A549 (cell line): ENCODE results near the gene PSMA7. TPM values are rescaled to one million over a fixed set of nuclear protein-coding genes. Genes with fewer than 3 reads are reported as not detected.

Source experiments
- BCL3 ChIP-seq: fragments of >200 bp; sonication (Bioruptor Twin); formaldehyde crosslinking; IDR thresholded peaks from 3 replicates; pipeline ENCODE4 v1.6.1; 2016
- CBX8 ChIP-seq: fragments of 200-600 bp; sonication (generic); IDR thresholded peaks from 2 replicates; pipeline ENCODE4 v1.6.1; 2016
- CEBPB ChIP-seq, 2 experiments: fragments of >200 bp in 1 of 2; sonication (Bioruptor Twin) in 1 of 2; formaldehyde crosslinking in 1 of 2; IDR thresholded peaks; 2 replicates each; pipeline ENCODE4 v1.6.1; 2012 to 2016
- CHD2 ChIP-seq: fragments of 150-350 bp; IDR thresholded peaks from 2 replicates; pipeline ENCODE4 v1.6.1; 2014; ENCODE audit warnings: low read length; ENCODE audit not compliant: partially characterized antibody
- CHD4 ChIP-seq: fragments of 200-600 bp; sonication (generic); IDR thresholded peaks from 2 replicates; pipeline ENCODE4 v1.6.1; 2016; ENCODE audit warnings: antibody characterized with exemption, mild to moderate bottlenecking, borderline replicate concordance
- CTCF ChIP-seq: fragments of >200 bp; sonication (Bioruptor Twin); formaldehyde crosslinking; IDR thresholded peaks from 3 replicates; pipeline ENCODE4 v1.5.1; 2016
- E2F6 ChIP-seq: IDR thresholded peaks from 2 replicates; pipeline ENCODE4 v1.6.1; 2012; ENCODE audit warnings: low read depth, borderline replicate concordance
- EHMT2 ChIP-seq: fragments of 200-600 bp; sonication (generic); IDR thresholded peaks from 2 replicates; pipeline ENCODE4 v1.6.1; 2016; ENCODE audit warnings: antibody characterized with exemption, low read depth, mild to moderate bottlenecking, moderate library complexity
- EP300 ChIP-seq, 2 experiments: fragments of >200 bp; sonication (Bioruptor Twin); formaldehyde crosslinking; IDR thresholded peaks; 2 replicates in 1 of 2; 3 replicates in 1 of 2; pipeline ENCODE4 v1.6.1; 2016 to 2017
- ESRRA ChIP-seq: fragments of 150-350 bp; IDR thresholded peaks from 2 replicates; pipeline ENCODE4 v1.6.1; 2014; ENCODE audit warnings: mild to moderate bottlenecking, low read length, borderline replicate concordance
- FOSB ChIP-seq: fragments of 250-450 bp; sonication (Bioruptor Pico); IDR thresholded peaks from 2 replicates; pipeline ENCODE4 v1.5.0; 2020; ENCODE audit warnings: mild to moderate bottlenecking, moderate library complexity
- FOXS1 ChIP-seq: fragments of 250-450 bp; sonication (Bioruptor Pico); IDR thresholded peaks from 2 replicates; pipeline ENCODE4 v1.5.0; 2020; ENCODE audit warnings: mild to moderate bottlenecking, moderate library complexity
- HDAC2 ChIP-seq: fragments of 200-600 bp; sonication (generic); IDR thresholded peaks from 2 replicates; pipeline ENCODE4 v1.6.1; 2016
- HES2 ChIP-seq: fragments of >200 bp; sonication (Bioruptor Twin); formaldehyde crosslinking; IDR thresholded peaks from 2 replicates; pipeline ENCODE4 v1.6.1; 2016
- HMGXB4 ChIP-seq: fragments of 250-450 bp; sonication (Bioruptor Pico); IDR thresholded peaks from 2 replicates; pipeline ENCODE4 v1.5.0; 2021; ENCODE audit warnings: mild to moderate bottlenecking, moderate library complexity, borderline replicate concordance
- HOXB13 ChIP-seq: fragments of 250-450 bp; sonication (Bioruptor Pico); IDR thresholded peaks from 2 replicates; pipeline ENCODE4 v1.5.0; 2020; ENCODE audit warnings: low read depth, mild to moderate bottlenecking, moderate library complexity
- JUN ChIP-seq, 2 experiments: fragments of >200 bp; sonication (Bioruptor Twin); formaldehyde crosslinking; IDR thresholded peaks; 2 replicates in 1 of 2; 3 replicates in 1 of 2; pipeline ENCODE4 v1.6.1; 2016 to 2017
- JUNB ChIP-seq: fragments of >200 bp; sonication (Bioruptor Twin); formaldehyde crosslinking; IDR thresholded peaks from 2 replicates; pipeline ENCODE4 v1.6.1; 2016
- KDM1A ChIP-seq: fragments of 200-600 bp; sonication (generic); IDR thresholded peaks from 2 replicates; pipeline ENCODE4 v1.6.1; 2016; ENCODE audit warnings: low read depth, mild to moderate bottlenecking
- KDM5A ChIP-seq: fragments of 200-600 bp; sonication (generic); IDR thresholded peaks from 2 replicates; pipeline ENCODE4 v1.6.1; 2016; ENCODE audit warnings: antibody characterized with exemption, mild to moderate bottlenecking
- MAFK ChIP-seq: fragments of 450-650 bp; IDR thresholded peaks from 2 replicates; pipeline ENCODE4 v1.6.1; 2014; ENCODE audit not compliant: partially characterized antibody
- MAX ChIP-seq: IDR thresholded peaks from 2 replicates; pipeline ENCODE4 v1.6.1; 2012
- MAZ ChIP-seq: fragments of 150-350 bp; IDR thresholded peaks from 2 replicates; pipeline ENCODE4 v1.6.1; 2014; ENCODE audit warnings: antibody characterized with exemption, low read depth, low read length, borderline replicate concordance
- MYC ChIP-seq: IDR thresholded peaks from 2 replicates; pipeline ENCODE4 v1.6.1; 2012; ENCODE audit warnings: mild to moderate bottlenecking, inconsistent platforms, low read length, improper control_type of control experiment, borderline replicate concordance
- NR3C1 ChIP-seq: fragments of >200 bp; sonication (Bioruptor Twin); formaldehyde crosslinking; IDR thresholded peaks from 3 replicates; pipeline ENCODE4 v1.6.1; 2017
- POLR2A ChIP-seq: IDR thresholded peaks from 2 replicates; pipeline ENCODE4 v1.6.1; 2012; ENCODE audit warnings: mild to moderate bottlenecking, low read length
- POLR2AphosphoS2 ChIP-seq: conservative IDR thresholded peaks from 2 replicates; pipeline ENCODE4 v1.6.1; 2012; ENCODE audit warnings: low read length, improper control_type of control experiment, inconsistent platforms
- RAD21 ChIP-seq, 2 experiments: fragments of >200 bp in 1 of 2; sonication (Bioruptor Twin) in 1 of 2; formaldehyde crosslinking in 1 of 2; IDR thresholded peaks in 1 of 2; conservative IDR thresholded peaks in 1 of 2; 2 replicates in 1 of 2; 3 replicates in 1 of 2; pipeline ENCODE4 v1.6.1; 2012 to 2018; ENCODE audit warnings: inconsistent platforms in 1 of 2
- REST ChIP-seq: fragments of 200-600 bp; sonication (generic); IDR thresholded peaks from 2 replicates; pipeline ENCODE4 v1.6.1; 2016; ENCODE audit warnings: antibody characterized with exemption, mild to moderate bottlenecking, moderate library complexity
- RFX5 ChIP-seq: fragments of 450-650 bp; IDR thresholded peaks from 2 replicates; pipeline ENCODE4 v1.7.1; 2014; ENCODE audit warnings: antibody characterized with exemption, mild to moderate bottlenecking, moderate library complexity
- USF2 ChIP-seq: fragments of 450-650 bp; IDR thresholded peaks from 2 replicates; pipeline ENCODE4 v1.6.1; 2014; ENCODE audit warnings: antibody characterized with exemption
- ZC3H11A ChIP-seq: fragments of 450-650 bp; IDR thresholded peaks from 2 replicates; pipeline ENCODE4 v1.6.1; 2014; ENCODE audit warnings: antibody characterized with exemption, mild to moderate bottlenecking
- ZNF302 ChIP-seq: fragments of 250-450 bp; sonication (Bioruptor Pico); IDR thresholded peaks from 2 replicates; pipeline ENCODE4 v1.9.0; 2021; ENCODE audit warnings: inconsistent platforms, mild to moderate bottlenecking, moderate library complexity
- polyA plus RNA-seq, 4 experiments: library from polyadenylated mRNA; depleted of rRNA in 3 of 4; stranded (reverse); fragments of >200 nt; fragmentation: RNase III in 1 of 4; extraction: RNeasy Plus Mini Kit Qiagen cat#74134 plus additional on column Dnase treatment in 1 of 4; gene quantifications; 2 replicates in 3 of 4; 3 replicates in 1 of 4; pipeline ENCODE4 v1.2.3, GENCODE V29; 2011 to 2017

PSMA7 gene
- polyA plus RNA-seq, 2 of the 4 experiments (the other 2 are of a cell fraction) = 511 to 562 TPM

GRCh38 chr20:62088258-62089127 is 54.7 kb downstream of the PSMA7 start (continued):
- TF ChIP-seq MAFK = peak; percentile 39
- no peak for TF ChIP-seq CBX8
- no peak for TF ChIP-seq CHD2
- no peak for TF ChIP-seq HDAC2
- TF ChIP-seq MAX = peak; percentile 58
- TF ChIP-seq KDM1A = no peak
- no peak for TF ChIP-seq FOSB (CRISPR knock-in tag)
- no peak for TF ChIP-seq BCL3
- no peak for TF ChIP-seq HOXB13 (CRISPR knock-in tag)
- TF ChIP-seq JUN (IDR thresholded peaks at IDR 0.05) = peak; percentile 48 to 54; a peak in 2 of 5 replicates
- TF ChIP-seq MAZ = no peak
- TF ChIP-seq KDM5A = no peak
- TF ChIP-seq USF2 = no peak
- TF ChIP-seq ZC3H11A = no peak
- TF ChIP-seq EP300 (IDR thresholded peaks at IDR 0.05) = 0 out of 5 replicates have a peak, but pooled peaks of 1 of the 2 experiments have one; percentile 17
- no peak for TF ChIP-seq RFX5
- TF ChIP-seq ZNF302 = no peak
- no peak for TF ChIP-seq EHMT2
- no peak for TF ChIP-seq ESRRA
- TF ChIP-seq CHD4 = no peak
- TF ChIP-seq REST = no peak
- peak; percentile 86 for TF ChIP-seq JUNB
- TF ChIP-seq E2F6 = no peak
- TF ChIP-seq CTCF = no peak
- TF ChIP-seq POLR2A = no peak
- no peak for TF ChIP-seq HMGXB4 (CRISPR knock-in tag)
- no peak for TF ChIP-seq FOXS1 (CRISPR knock-in tag)
- TF ChIP-seq HES2 = no peak
- no peak for TF ChIP-seq RAD21 (conservative IDR thresholded peaks at IDR 0.05 in 1 of 2, IDR thresholded peaks at IDR 0.05 in 1 of 2)
- no peak for TF ChIP-seq NR3C1
- TF ChIP-seq MYC = no peak
- no peak; a peak in 1 of 4 replicates for TF ChIP-seq CEBPB (IDR thresholded peaks at IDR 0.05)
- no peak for TF ChIP-seq POLR2AphosphoS2
